Breast epithelium (tissue), 4 donors: ENCODE results near the gene ATRN. TPM values are rescaled to one million over a fixed set of nuclear protein-coding genes. Genes with fewer than 3 reads are reported as not detected.

ENCODE experiments used
- DNase-seq, 2 donors: peaks; one replicate each; pipeline ENCODE4 v3.0.0-alpha.2; 2019; ENCODE audit warnings: low spot score in 2 of 2
- H3K27ac ChIP-seq, 2 donors: fragments of 200-600 bp; sonication (generic) in 1 of 2; one replicate each; pipeline ENCODE4 v1.5.1; 2016 to 2019; ENCODE audit warnings: mild to moderate bottlenecking in 1 of 2
- H3K27me3 ChIP-seq, 2 donors: fragments of 200-600 bp; sonication (generic) in 1 of 2; one replicate each; pipeline versions ENCODE4 v1.5.1 to v1.6.0; 2017 to 2019; ENCODE audit warnings: control low read depth in 1 of 2, mild to moderate bottlenecking in 1 of 2
- H3K36me3 ChIP-seq: fragments of 200-600 bp; one replicate; pipeline ENCODE4 v1.5.1; 2019
- H3K4me1 ChIP-seq, 2 donors: fragments of 200-600 bp; sonication (generic); one replicate each; pipeline ENCODE4 v1.5.1; 2016 to 2019; ENCODE audit warnings: control low read depth in 1 of 2
- H3K4me3 ChIP-seq, 3 donors: fragments of 200-600 bp; sonication (generic); 1 replicate in 2 of 3; 2 replicates in 1 of 3; pipeline ENCODE4 v1.5.1; 2016 to 2019; ENCODE audit warnings: mild to moderate bottlenecking in 3 of 3, moderate library complexity in 2 of 3
- H3K9me3 ChIP-seq, 2 donors: fragments of 200-600 bp; sonication (generic) in 1 of 2; one replicate each; pipeline ENCODE4 v1.5.1; 2016 to 2019; ENCODE audit warnings: control low read depth in 1 of 2
- CTCF ChIP-seq, 3 donors: fragments of 450-650 bp; IDR thresholded peaks; one replicate each; pipeline ENCODE4 v1.5.1; 2016 to 2017; ENCODE audit warnings: antibody characterized with exemption in 3 of 3, mild to moderate bottlenecking in 3 of 3, moderate library complexity in 3 of 3
- POLR2A ChIP-seq: fragments of 450-650 bp; IDR thresholded peaks from one replicate; pipeline ENCODE4 v1.6.1; 2016; ENCODE audit warnings: antibody characterized with exemption, mild to moderate bottlenecking, moderate library complexity
- POLR2AphosphoS5 ChIP-seq, 3 donors: sonication (generic); formaldehyde crosslinking; IDR thresholded peaks; one replicate each; pipeline ENCODE4 v1.6.1; 2017; ENCODE audit warnings: antibody characterized with exemption in 3 of 3
- intact Hi-C: fragments of 100-400 bp; cut with DNase I; formaldehyde crosslinking; loops from one replicate; pipeline ENCODE4 v1.15.1; 2023; ENCODE audit warnings: low total_unique reads
- total RNA-seq, 3 donors: library from RNA; depleted of rRNA; stranded (reverse); fragments of >200 nt; gene quantifications; one replicate each; pipeline ENCODE4 v1.1.0, GENCODE V29; 2016

Gene ATRN
- total RNA-seq, 3 donors from 2014 or later = 26.5 to 35.6 (median 32.3) TPM

- DNase-seq = no peak
- TF ChIP-seq POLR2A (no peak), POLR2AphosphoS5 (IDR thresholded peaks at IDR 0.05) (no peak), CTCF (IDR thresholded peaks at IDR 0.05) (no peak)
- intact Hi-C loops = no loop called here
- Histone ChIP-seq H3K9me3 (no peaks in the 10 kb centered on the region), H3K27me3 (peaks cover 0 to 50% of the 10 kb centered on the region in 2 donors), H3K36me3 (no peaks in the 10 kb centered on the region), H3K4me3 (no peak overlapping the region), H3K4me1 (peaks cover 0 to 7% of the 10 kb centered on the region in 2 donors), H3K27ac (peak overlapping the region; percentile 68 to 80)
These were observed 207.4 kb downstream of the ATRN start for GRCh38 chr20:3678198-3678597.

DNA sequence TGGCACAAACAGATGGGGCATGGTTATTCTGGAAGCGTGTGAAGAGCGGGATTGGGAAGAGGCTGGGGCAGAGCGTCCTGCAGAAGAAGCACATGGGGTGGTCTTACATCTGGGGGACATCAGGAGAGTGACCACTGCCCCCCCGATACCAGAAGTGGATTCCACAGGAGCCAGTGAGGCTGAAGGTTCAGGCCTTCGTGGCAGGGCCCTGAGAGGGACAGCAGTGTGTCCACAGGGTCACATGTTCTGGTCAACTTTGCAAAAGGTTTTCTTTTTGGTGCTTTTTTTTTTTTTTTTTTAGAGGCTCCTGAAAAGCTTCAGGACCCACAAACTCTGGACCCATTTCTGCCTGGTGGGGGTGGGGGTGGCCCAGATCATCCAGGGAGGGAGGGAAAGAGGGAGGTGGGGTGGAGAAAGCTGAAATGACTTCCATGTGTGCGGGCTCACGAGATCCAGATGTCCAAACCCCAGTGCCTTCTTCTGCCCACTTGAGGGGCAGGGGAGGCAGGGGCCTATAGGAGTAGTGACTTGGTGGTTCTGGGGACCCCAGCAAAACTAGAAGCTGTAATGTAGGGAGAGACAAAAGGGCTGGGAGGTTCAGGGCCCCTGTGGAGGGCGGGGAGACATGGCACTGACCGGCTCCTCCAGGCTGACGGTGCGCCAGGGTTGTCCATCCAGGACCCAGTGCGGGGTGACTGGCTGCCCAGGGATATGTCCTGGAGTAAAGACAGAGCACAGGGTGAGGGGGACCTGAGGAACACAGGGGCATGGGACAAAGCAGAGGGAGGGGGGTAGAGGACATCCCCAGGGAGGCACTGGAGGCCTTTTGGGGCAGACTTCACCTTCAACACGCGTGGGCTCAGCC, 208.3 kb downstream of the ATRN start:
- intact Hi-C loops = no loop called here
- Histone ChIP-seq H3K4me1 (peaks cover 0 to 7% of the 10 kb centered on the region in 2 donors), H3K9me3 (no peaks in the 10 kb centered on the region), H3K36me3 (no peaks in the 10 kb centered on the region), H3K27ac (peak overlapping the region; percentile 68 to 84), H3K27me3 (peaks cover 0 to 41% of the 10 kb centered on the region in 2 donors), H3K4me3 (peak overlapping the region; percentile 54 to 74 (median 54))
- DNase-seq = no peak
- TF ChIP-seq CTCF (IDR thresholded peaks at IDR 0.05) (no peak), POLR2AphosphoS5 (IDR thresholded peaks at IDR 0.05) (no peak)

- DNase-seq = no peak
- H3K27ac ChIP-seq = peak overlapping the region; percentile 68 to 84
- H3K27me3 ChIP-seq = peaks cover 0 to 35% of the 10 kb centered on the region in 2 donors
- intact Hi-C loops = no loop called here
- no peaks in the 10 kb centered on the region for H3K36me3 ChIP-seq
- H3K4me3 ChIP-seq = peak overlapping the region; percentile 54 to 74 (median 54)
- peaks cover 0 to 7% of the 10 kb centered on the region in 2 donors for H3K4me1 ChIP-seq
- TF ChIP-seq POLR2AphosphoS5 (IDR thresholded peaks at IDR 0.05) (no peak), POLR2A (no peak), CTCF (IDR thresholded peaks at IDR 0.05) (no peak)
- H3K9me3 ChIP-seq = no peaks in the 10 kb centered on the region
These were observed 209.2 kb downstream of the ATRN start for GRCh38 chr20:3679749-3680700.

DNA sequence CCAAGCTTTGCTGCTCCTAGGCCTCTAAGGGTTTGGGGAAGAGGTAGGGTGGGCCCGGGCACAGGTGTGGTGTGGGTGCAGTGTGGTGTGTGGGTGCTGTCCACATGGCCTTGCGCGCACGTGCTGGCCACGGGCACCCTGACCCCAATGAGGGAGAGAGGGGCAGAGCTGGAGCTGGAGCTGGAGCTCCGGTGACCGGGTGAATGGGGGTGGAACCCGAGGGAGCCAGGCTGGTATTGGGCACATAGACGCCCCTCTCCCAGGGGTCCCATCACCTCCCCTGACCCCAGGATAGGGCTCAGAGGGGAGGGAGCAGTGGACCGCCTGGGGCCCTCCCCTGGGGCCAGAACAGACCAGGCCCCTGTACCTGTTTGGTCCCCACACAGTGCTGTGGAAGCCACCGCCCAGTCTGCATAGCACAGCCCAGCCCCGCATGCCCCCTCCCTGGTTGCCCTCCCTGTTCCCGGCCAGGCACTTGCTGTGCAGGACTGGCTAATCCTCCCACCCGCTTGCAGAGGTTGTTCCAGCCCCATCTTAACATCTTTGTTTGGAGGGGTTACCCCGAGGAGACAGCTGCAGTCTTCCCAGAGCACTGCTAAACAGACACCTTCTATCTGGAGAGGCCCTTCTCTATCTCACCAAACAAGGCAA, 210.0 kb downstream of the ATRN start:
- Histone ChIP-seq H3K27me3 (peaks cover 0 to 27% of the 10 kb centered on the region in 2 donors), H3K36me3 (no peaks in the 10 kb centered on the region), H3K9me3 (no peaks in the 10 kb centered on the region), H3K27ac (peak overlapping the region; percentile 68 to 84), H3K4me3 (peak overlapping the region; percentile 54 to 74 (median 54)), H3K4me1 (peaks cover 0 to 7% of the 10 kb centered on the region in 2 donors)
- TF ChIP-seq CTCF (IDR thresholded peaks at IDR 0.05) (no peak), POLR2A (no peak), POLR2AphosphoS5 (IDR thresholded peaks at IDR 0.05) (no peak)
- DNase-seq = no peak
- intact Hi-C loops = no loop called here
